GM20431 (cell line): Measurements from ENCODE around the gene AHCYL2.
"Not testable (repeated sequence)": the region's sequence is repeated elsewhere in the genome, so short reads cannot be mapped to it uniquely, and the experiment has no call there.

Source experiments
- in situ Hi-C: fragments of 300-500 bp; cut with MseI, MboI; formaldehyde crosslinking; loops from one replicate; pipeline ENCODE4 v1.15.0; 2020; ENCODE audit warnings: low sequenced_read_pairs; ENCODE audit not compliant: unreplicated experiment

AHCYL2 gene

DNA sequence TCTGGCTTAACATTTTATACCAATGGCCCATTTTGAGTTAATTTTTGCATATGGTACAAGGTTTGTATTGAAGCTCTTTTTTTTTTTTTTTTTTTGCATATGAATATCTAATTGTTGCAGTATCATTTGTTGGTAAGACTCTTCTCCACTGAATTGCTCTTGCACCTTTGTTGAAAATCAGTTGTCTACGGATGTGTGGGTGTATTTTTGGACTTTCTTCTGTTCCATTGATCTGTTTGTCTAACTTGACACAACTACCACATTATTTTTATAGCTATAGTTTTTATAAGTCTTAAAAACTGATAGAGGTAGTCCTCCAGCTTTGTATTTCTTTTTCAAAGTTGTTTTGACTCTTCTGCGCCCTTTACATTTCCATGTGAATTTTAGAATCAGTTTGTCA is 53.9 kb downstream of the AHCYL2 start:
- in situ Hi-C loops = no loop called here

DNA sequence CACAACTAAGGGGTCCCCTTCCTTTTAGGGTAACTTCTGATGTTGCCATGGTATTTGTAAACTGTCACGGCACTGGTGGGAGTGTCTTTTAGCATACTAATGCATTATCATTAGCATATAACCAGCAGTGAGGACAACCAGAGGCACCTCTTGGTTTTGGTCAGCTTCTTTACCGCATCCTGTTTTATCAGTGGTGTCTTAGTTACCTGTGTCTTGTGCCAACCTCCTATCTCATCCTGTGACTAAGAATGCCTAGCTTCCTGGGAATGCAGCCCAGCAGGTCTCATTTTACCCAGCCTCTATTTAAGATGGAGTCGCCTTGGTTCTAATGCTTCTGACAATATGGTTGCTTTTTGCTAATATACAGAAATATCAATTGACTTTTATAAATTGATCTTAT is 54.9 kb downstream of the AHCYL2 start:
- in situ Hi-C loops = no loop called here

DNA sequence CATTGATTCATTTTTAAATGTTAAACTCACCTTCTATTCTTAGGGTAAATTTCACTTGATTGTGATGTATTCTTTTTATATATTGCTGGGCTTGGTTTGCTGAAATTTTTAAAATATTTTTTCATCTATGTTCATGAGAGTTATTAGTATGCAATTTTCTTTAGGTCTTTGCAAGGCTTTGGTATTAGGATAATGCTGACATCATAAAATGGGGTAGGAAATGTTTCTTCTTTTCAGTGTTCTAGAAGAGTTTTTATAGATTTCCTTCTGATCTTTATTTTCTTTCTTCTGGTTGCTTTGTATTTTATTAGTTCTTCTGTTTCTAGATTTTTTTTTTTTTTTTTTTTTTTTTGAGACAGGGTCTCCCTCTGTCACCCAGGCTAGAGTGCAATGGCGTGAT is 56.3 kb downstream of the AHCYL2 start:
- in situ Hi-C loops = no loop called here

DNA sequence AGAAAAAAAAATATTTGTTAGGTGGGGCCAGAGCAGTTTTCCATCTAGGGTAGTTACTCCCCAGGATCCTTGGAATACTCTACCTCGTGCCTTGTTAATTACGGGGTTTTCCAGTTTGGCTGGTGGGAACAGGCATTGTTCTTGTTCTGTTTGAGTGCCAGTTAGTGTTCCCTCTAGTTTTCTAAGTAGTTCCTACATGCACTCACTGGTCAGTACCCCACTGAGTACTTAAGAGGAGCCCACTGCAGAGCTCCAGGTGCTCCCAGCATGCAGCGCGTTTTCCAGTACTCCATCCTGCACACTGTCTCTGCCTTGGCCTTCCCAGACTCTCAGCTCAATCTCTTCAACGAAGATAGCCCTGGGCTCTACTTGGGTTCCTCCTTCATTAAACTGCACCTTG is 58.0 kb downstream of the AHCYL2 start:
- in situ Hi-C loops = no loop called here

DNA sequence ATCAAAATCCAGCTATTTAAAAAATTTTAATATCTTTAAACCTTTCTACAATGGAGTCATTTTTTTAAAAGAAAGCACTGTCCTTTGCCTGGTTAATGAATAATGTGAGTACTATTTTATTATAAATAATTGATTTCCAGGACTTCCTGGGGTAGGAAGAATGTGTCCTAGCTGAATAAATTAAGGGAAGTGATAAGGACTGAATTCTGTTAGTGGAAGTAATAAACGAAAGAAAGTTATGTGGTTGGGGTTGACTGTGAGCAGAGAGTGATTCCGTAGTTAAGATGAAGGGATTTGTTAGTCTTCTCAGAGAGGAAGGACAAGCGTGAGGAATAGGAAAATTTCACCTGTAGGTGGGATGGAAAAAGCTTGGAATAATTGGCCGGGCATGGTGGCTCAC is 59.1 kb downstream of the AHCYL2 start:
- in situ Hi-C loops = no loop called here

DNA sequence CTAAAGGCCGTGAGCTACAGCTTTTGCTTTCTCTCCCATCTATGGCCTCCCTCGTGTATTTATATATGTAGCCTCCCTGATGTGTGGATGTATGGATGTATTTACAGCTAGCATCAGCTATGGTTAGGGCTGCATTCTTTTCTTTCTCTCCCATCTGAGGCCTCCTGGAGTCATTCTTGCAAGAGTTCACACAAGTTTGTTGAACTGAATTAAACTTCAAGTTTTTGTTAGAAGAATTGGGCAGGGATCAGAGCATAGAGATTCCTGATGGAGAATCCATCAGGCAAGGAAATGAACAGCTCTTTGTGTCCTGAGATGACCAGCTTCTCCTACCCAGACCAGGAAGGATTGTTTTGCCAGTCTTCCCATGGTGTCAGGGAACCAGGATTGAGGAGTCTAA is 60.3 kb downstream of the AHCYL2 start:
- in situ Hi-C loops = no loop called here

DNA sequence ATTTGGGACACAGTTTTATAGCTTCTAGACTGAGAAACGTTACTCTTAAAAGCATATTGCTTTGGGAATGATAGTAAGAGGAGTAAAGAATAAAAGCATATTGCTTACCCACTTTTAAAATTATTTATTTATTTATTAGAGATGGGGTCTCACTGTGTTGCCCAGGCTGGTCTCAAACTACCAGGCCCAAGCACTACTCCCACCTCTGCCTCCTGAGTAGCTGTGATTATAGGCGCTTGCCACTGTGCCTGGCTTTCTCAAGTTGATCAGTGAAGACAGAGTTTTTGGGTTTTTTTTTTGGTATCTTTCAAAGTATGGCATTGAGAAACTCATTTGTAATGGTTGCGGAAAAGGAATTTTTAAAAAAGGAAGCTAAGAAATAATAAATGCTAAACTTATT is 68.0 kb downstream of the AHCYL2 start:
- in situ Hi-C loops = no loop called here

DNA sequence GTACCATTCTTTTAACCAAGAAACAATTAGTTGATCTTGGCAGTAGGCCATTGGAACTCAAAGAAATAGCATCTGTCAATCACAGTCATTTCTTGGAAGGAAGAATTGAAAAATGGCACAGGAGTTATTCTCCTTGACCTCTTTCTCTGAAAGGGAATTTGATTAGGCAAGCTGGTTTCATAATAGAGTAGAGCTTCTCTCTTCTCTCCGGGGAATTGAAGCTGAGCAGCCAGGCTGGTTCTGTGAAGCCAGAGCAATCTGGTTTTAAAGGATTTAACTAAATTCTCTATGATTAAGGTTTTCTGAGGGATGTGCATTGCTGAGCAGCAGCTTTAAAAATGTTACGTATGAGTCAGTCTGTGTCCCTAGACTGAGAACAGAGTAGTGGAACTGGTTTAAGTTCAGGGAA is 70.2 kb downstream of the AHCYL2 start:
- in situ Hi-C loops = no loop called here

DNA sequence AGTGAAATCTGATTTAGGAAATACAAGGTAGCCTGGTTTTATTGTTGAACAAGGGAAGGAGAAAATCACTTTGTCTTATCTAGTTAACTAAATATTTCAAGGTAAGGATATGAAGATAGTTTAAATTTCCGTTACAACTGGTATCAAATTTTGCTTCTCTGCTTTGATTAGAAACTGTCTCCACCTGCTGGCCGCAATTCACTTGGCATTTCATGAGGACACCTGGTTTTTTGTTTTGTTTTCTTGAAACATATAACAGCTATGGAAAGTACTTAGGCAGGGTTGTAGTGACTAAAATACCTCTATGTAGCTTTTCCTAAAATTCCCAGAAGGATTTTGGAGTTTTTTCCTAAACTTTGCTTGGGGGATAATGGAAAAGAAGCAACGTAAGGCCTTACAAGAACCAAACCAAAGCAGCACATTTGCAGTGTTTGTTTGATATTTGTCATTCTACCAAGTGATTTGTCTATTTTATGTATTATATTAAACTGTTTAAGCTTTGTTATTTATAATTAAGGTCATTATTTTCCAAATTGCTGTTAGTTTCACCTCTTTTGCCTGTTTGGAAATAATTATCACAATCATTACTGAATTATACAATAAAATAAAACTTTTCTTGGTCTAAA is 73.6 kb downstream of the AHCYL2 start:
- in situ Hi-C loops = no loop called here

DNA sequence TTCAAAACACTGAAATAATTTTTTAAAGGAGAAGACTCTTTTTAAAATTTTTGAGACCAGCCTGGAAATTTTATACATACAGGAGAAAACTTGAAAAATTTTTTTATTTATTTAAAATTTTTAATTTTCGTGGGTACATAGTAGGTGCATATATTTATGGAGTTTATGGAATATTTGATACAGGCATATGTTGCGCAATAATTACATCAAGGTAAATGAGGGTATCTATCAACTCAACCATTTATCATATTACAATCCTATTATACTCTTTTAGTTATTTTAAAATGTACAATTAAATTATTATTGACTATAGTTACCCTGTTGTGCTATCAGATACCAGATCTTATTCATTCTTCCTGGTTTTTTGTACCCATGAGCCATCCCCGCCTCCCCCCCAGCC is 75.1 kb downstream of the AHCYL2 start:
- in situ Hi-C loops = no loop called here

DNA sequence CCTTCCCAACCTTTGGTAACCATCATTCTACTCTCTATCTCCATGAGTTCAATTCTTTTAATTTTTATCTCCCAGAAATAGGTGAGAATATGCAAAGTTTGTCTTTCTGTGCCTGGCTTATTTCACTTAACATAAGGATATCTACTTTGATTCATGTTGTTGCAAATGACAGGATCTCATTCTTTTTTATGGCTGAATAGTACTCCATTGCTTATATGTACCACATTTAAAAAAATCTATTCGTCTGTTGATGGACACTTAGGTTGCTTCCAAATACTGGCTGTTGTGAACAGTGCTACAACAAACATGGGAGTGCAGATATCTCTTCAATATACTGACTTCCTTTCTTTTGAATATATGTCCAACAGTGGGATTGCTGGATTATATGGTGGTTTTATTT is 75.5 kb downstream of the AHCYL2 start:
- in situ Hi-C loops = not testable (repeated sequence)

DNA sequence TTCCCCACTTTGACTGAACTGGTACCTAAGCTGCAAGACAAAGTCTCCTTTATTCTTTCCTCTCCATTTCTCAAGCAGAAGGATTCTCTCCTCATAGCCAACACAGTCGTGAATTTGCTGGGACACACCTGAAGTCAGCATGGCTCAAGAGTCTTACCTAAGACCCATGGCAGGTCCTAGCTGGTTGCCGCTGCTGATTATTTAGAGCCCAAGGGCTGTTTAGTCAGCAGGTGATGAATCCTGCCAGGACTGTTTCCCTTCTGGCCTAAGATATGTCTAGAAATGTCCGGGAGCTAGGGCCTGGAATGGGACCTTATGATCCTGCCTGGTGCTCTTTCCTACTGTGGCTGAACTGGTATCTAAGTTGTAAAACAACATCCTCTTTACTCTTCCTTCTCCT is 82.8 kb downstream of the AHCYL2 start:
- in situ Hi-C loops = no loop called here

DNA sequence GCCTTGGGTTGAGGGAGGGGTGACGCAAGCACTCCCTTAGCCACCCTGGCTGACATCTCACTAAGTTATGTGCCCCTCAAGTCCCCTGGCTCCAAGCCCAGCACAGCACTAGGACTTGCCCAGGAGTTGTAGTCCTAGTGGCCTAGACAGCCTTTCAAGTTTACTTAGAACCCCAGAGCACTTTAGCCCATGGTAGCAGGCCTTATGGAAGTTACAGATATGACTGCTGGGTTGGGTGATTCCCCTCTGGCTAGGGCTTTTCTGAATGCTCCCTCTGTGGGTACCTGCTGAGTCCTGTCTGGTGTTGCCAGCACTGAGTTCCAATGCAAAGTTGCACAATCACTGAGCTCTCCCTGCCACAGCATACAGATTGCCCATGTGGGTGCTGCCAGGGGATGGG is 83.2 kb downstream of the AHCYL2 start:
- in situ Hi-C loops = no loop called here

DNA sequence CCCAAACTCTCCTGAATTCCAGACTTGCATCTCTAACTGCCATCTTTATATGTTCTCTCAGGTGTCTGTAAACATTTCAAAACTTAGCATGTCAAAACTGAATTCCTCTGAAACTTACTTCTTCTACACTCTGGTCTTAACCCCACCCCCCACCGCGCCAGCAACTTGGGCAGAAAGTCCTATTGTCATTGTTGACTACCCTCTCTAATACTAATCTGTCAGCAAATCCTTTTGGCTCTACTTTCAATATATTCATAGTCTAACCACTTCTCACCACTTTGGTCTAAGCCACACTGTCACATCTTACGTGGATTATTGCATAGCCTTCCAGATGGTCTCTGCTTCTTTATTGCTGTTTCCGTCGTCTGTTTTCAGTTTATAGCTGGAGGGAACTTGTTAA is 86.6 kb downstream of the AHCYL2 start:
- in situ Hi-C loops = no loop called here

DNA sequence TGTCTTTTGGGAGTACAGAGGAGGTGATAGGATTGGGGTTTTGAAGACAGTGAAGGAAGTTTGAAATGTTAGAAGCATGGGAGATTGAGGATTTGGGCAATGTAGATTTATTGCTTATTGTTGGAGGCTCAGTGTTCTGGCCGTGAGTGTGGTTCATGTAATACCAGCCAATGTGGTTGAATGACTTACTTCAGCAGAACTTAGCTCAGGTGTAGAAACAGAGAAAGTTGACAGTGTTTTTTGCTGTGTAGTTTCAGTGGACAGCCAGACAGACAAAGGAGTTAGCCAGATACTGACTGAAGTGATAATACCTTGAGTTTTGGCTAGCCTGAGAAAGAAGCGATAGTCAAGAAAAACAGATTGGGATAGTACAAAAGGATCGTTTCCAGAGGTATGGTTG is 88.5 kb downstream of the AHCYL2 start:
- in situ Hi-C loops = no loop called here

DNA sequence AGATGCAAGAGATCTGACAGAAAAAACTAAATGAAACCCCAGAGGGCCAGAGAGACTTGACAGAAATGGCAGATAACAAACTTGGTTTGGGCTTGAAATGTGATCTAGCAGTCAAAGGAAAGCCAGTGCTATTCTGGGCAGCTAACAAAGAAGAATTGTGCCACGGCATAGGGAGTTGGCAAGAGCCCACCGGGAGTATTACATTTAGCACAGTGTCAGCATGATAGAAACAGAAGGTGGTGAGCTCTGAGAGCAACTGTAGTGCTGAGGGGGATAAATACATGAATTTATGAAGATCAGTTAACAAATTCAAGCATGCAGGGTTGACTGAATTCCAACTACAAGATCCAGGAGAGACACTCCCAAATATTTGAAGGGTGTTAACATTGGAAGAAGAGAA is 91.1 kb downstream of the AHCYL2 start:
- in situ Hi-C loops = no loop called here

DNA sequence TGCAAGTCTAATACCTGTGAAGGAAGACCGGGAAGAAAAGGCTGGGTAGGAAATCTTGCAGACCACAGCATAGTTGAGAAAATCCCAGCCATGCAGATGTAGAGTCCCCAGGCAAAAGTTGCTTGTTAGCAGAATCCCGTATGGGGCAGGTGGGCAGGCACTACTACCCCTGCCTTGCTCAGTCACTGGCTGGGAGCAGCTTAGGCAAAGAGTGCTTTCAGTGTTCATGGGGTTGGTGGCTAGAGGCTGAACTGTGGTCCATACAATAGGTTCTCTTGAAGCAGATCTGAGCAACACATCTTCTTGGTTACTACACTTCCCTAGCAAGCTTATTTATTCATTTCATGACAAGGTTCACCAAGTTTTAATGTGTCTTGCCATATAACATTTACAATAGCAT is 92.6 kb downstream of the AHCYL2 start:
- in situ Hi-C loops = no loop called here

DNA sequence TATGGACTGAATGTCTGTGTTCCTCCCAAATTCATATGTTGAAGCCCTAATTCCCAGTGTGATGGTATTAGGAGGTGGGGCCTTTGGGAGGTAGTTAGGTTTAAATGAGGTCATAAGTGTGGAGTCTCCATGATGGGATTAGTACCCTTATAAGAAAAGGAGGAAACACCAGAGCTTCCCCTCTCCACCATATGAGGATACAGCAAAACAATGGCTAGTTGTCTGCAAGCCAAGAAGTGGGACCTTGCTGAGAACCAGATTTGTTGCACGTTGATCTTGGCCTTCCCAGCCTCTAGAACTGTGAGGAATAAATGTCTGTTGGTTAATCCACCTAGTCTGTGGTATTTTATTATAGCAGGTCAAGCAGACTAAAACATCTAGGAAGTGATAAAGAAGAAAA is 102.2 kb downstream of the AHCYL2 start:
- in situ Hi-C loops = no loop called here

DNA sequence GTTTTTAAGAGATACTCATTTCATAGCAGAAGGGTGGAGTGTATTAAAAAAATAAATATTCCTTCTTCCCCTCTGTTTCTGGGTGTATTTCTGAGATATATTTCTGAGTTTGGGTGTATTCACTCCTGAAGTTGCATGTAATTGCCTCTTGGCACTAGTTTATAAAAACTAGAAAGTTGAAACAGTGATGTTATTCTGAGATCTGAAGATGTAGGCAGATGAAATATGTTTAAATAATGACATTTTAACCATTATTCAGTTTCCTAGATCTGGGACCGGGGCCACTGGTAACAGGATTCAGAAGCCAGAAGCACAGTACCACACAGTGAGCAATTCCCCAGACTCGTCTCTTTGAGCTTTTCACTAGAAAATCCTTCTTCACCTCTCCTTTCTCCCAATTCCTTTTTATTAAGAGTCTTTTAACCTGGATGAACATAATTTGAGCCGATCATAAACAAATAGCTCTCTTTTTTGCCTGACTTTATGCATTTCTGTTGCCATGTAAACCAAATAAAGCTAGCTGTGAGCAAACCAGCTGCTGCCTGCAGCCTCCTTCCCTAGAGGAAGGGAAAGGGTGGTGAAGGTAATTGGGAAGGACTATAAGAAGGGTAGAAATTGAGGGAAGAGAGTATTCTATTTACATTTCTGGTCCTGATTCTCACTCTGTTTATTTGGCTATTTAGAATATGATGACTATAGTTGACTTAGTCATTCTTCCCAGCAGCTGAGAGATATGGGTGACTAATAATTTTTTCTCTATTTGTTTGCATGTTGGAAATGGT is 107.6 kb downstream of the AHCYL2 start:
- in situ Hi-C loops = no loop called here

DNA sequence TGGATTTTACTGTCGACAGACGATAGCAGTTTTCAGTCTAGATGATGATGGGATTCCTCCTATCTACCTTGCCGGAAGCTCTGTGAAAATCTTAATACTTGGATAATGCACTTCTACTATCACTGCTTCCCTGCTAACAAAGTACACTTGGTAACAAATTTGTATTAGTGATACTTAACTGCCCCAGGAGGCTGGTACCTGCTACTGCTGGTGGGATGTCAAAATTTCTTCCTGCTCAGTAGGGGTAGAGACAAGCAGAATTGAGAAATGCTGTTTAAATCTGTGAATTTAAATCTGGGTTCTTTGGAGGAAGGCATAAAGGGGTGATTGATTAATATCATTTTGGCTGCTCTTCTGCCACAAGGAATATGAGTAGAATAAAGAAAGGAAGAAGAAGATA is 109.6 kb downstream of the AHCYL2 start:
- in situ Hi-C loops = no loop called here

DNA sequence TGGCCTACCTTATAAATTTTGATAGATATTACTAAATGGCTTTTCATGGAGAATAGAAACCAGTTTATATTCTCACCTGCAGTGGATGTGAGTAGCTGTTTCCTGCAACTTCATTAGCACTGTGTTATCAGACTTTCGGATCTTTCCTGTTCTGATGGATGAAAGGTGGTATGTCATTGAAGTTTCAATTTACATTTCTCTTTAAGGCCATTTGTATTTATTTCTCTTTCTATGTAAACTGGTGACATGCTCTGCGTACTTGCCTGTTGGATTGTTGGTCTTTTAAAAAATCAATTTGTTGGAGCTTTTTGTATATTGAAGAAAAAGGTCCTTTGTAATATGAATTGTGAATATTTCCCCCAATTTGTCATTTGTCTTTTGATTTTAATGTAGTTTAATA is 113.6 kb downstream of the AHCYL2 start:
- in situ Hi-C loops = no loop called here

DNA sequence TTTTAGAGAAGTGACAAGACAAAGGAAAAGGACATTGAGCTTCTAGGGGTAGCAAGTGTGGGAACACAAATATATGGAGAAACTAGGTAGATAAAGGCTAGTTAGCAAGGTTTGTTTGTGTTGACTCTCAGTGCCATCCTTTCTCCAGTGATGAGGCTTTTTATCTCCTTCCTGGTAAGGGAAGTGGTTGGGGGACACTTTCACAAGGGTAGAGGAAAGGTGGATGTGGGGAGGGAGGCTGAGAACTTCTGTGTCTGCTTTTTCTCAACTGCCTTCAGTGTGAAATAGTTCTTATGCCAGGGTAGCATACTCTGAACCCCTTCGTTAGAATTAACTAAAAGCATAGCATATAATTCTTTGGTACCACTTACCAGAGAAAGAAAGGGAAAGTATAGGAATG is 116.4 kb downstream of the AHCYL2 start:
- in situ Hi-C loops = no loop called here
